Left ventricle myocardium inferior (tissue), 1 donor: Measurements from ENCODE around the gene ADAMTSL1. TPM values are rescaled to one million over a fixed set of nuclear protein-coding genes. Genes with fewer than 3 reads are reported as not detected.

ENCODE experiments used
- DNase-seq: peaks from one replicate; pipeline ENCODE4 v3.0.0-alpha.2; 2020
- H3K27ac ChIP-seq: fragments of 200-600 bp; replicated peaks from 2 replicates; pipeline ENCODE4 v1.8.0; 2021
- H3K27me3 ChIP-seq: fragments of 200-600 bp; 2 replicates; pipeline ENCODE4 v1.8.0; 2021; ENCODE audit warnings: low read depth
- H3K36me3 ChIP-seq: fragments of 200-600 bp; 2 replicates; pipeline ENCODE4 v1.8.0; 2021
- H3K4me1 ChIP-seq: fragments of 200-600 bp; 2 replicates; pipeline ENCODE4 v1.8.0; 2021
- H3K4me3 ChIP-seq: fragments of 200-600 bp; 2 replicates; pipeline ENCODE4 v1.8.0; 2021; ENCODE audit warnings: mild to moderate bottlenecking, moderate library complexity
- H3K9me3 ChIP-seq: fragments of 200-600 bp; replicated peaks from 2 replicates; pipeline ENCODE4 v1.8.0; 2021
- CTCF ChIP-seq: fragments of 200-600 bp; IDR thresholded peaks from 2 replicates; pipeline ENCODE4 v1.8.0; 2021; ENCODE audit warnings: antibody characterized with exemption, mild to moderate bottlenecking, borderline replicate concordance
- intact Hi-C: fragments of 100-400 bp; cut with micrococcal nuclease; formaldehyde crosslinking; loops from one replicate; pipeline ENCODE4 v1.11.0; 2022
- total RNA-seq: library from RNA; stranded (reverse); fragmentation: NEBNext Ultra II Directional; extraction: Animal tissue kit (Norgen Biotek cat#: 25700); gene quantifications from one replicate; pipeline ENCODE4 v1.2.1, GENCODE V29; 2021
- donor health status: DM: no; HTN: yes; CAD: no; lungs with severe emphysema.

The ADAMTSL1 gene
- total RNA-seq, 1 donor from 2014 or later, result 1.7 TPM

- H3K4me3 ChIP-seq, result no peak overlapping the region
- no peaks in the 10 kb centered on the region for H3K36me3 ChIP-seq
- H3K4me1 ChIP-seq, result no peaks in the 10 kb centered on the region
- H3K9me3 ChIP-seq, result no peaks in the 10 kb centered on the region
- no peak for DNase-seq
- intact Hi-C loops, result no loop called here
- no peaks in the 10 kb centered on the region for H3K27me3 ChIP-seq
- no peak overlapping the region for H3K27ac ChIP-seq
- no peak for TF ChIP-seq CTCF
These were observed 285.9 kb downstream of the ADAMTSL1 start for GRCh38 chr9:18759827-18760226.

GRCh38 chr9:18761742-18762300 lies 287.9 kb downstream of the ADAMTSL1 start:
- no peak for TF ChIP-seq CTCF

GRCh38 chr9:18766989-18767550 lies 293.1 kb downstream of the ADAMTSL1 start:
- H3K27me3 ChIP-seq, result no peaks in the 10 kb centered on the region
- no peak for TF ChIP-seq CTCF
- DNase-seq, result no peak

More at GRCh38 chr9:18761742-18762300, 287.9 kb downstream of the ADAMTSL1 start:
- Histone ChIP-seq H3K27ac (no peak overlapping the region), H3K4me1 (no peaks in the 10 kb centered on the region), H3K36me3 (no peaks in the 10 kb centered on the region), H3K4me3 (no peak overlapping the region), H3K27me3 (no peaks in the 10 kb centered on the region), H3K9me3 (no peaks in the 10 kb centered on the region)
- no peak for DNase-seq
- intact Hi-C loops, result no loop called here

GRCh38 chr9:18768951-18769622 lies 295.1 kb downstream of the ADAMTSL1 start:
- intact Hi-C loops, result no loop called here
- no peak overlapping the region for H3K4me3 ChIP-seq
- no peaks in the 10 kb centered on the region for H3K36me3 ChIP-seq
- no peak for TF ChIP-seq CTCF
- H3K9me3 ChIP-seq, result no peaks in the 10 kb centered on the region
- no peak overlapping the region for H3K27ac ChIP-seq
- H3K27me3 ChIP-seq, result no peaks in the 10 kb centered on the region
- peaks cover 11% of the 10 kb centered on the region for H3K4me1 ChIP-seq
- no peak for DNase-seq

More at GRCh38 chr9:18766989-18767550, 293.1 kb downstream of the ADAMTSL1 start:
- intact Hi-C loops, result no loop called here
- H3K9me3 ChIP-seq, result no peaks in the 10 kb centered on the region
- H3K4me3 ChIP-seq, result no peak overlapping the region
- peaks cover 11% of the 10 kb centered on the region for H3K4me1 ChIP-seq
- H3K27ac ChIP-seq, result no peak overlapping the region
- no peaks in the 10 kb centered on the region for H3K36me3 ChIP-seq

- H3K4me3 ChIP-seq, result no peak overlapping the region
- no peaks in the 10 kb centered on the region for H3K9me3 ChIP-seq
- peaks cover 11% of the 10 kb centered on the region for H3K4me1 ChIP-seq
- H3K27me3 ChIP-seq, result no peaks in the 10 kb centered on the region
- DNase-seq, result no peak
- H3K36me3 ChIP-seq, result no peaks in the 10 kb centered on the region
- no peak for TF ChIP-seq CTCF
- no peak overlapping the region for H3K27ac ChIP-seq
- intact Hi-C loops, result no loop called here
These were observed 296.4 kb downstream of the ADAMTSL1 start for GRCh38 chr9:18770131-18770908.
